Measurements from ENCODE around the gene ENPP6.
"Not testable (repeated sequence)": the region's sequence is repeated elsewhere in the genome, so short reads cannot be mapped to it uniquely, and the experiment has no call there.

ENPP6 gene

GRCh38 chr4:184066584-184067300 is 150.9 kb downstream of the ENPP6 start:
- DNase-seq (ENCODE audit: low read depth in 2 of 2, low spot score in 1 of 2): no peak

- no peak for DNase-seq (ENCODE audit: low read depth in 2 of 2, low spot score in 1 of 2)
Observed at GRCh38 chr4:184064877-184065276, 152.8 kb downstream of the ENPP6 start.

GRCh38 chr4:184062769-184063168 is 154.9 kb downstream of the ENPP6 start:
- no peak for DNase-seq (ENCODE audit: low read depth in 2 of 2, low spot score in 1 of 2)

GRCh38 chr4:184061582-184061981 is 156.1 kb downstream of the ENPP6 start:
- no peak for DNase-seq (ENCODE audit: low read depth in 2 of 2, low spot score in 1 of 2)

- no peak for DNase-seq (ENCODE audit: low read depth in 2 of 2, low spot score in 1 of 2)
Observed at GRCh38 chr4:184059099-184059498, 158.6 kb downstream of the ENPP6 start.

- no peak for DNase-seq (ENCODE audit: low read depth in 2 of 2, low spot score in 1 of 2)
Observed at GRCh38 chr4:184058026-184058425, 159.6 kb downstream of the ENPP6 start.

GRCh38 chr4:184056877-184057276 is 160.8 kb downstream of the ENPP6 start:
- DNase-seq (ENCODE audit: low read depth in 2 of 2, low spot score in 1 of 2): no peak

- DNase-seq (ENCODE audit: low read depth in 2 of 2, low spot score in 1 of 2): no peak
Observed at GRCh38 chr4:184053434-184053833, 164.2 kb downstream of the ENPP6 start.

GRCh38 chr4:184052616-184053015 is 165.1 kb downstream of the ENPP6 start:
- DNase-seq (ENCODE audit: low read depth in 2 of 2, low spot score in 1 of 2): no peak

GRCh38 chr4:184051262-184051661 is 166.4 kb downstream of the ENPP6 start:
- not testable (repeated sequence) for DNase-seq (ENCODE audit: low read depth in 2 of 2, low spot score in 1 of 2)

- DNase-seq (ENCODE audit: low read depth in 2 of 2, low spot score in 1 of 2): no peak
Observed at GRCh38 chr4:184046148-184046547, 171.5 kb downstream of the ENPP6 start.

- no peak for DNase-seq (ENCODE audit: low read depth in 2 of 2, low spot score in 1 of 2)
Observed at GRCh38 chr4:184041156-184041555, 176.5 kb downstream of the ENPP6 start.

GRCh38 chr4:184039963-184040383 is 177.7 kb downstream of the ENPP6 start:
- DNase-seq (ENCODE audit: low read depth in 2 of 2, low spot score in 1 of 2): no peak

All from stimulated activated CD8-positive, alpha-beta memory T cell treated with anti-CD3 and anti-CD28 coated beads, Interleukin-4, amount 100 ng/mL, for 1 hour (primary cell).